HEK293 (cell line): ENCODE data around the gene ACADL.

ENCODE experiments used
- CTCF ChIA-PET: fragments of 350-600 bp; formaldehyde crosslinking; extraction: SDS; loops from one replicate; lab custom pipeline; 2021; ENCODE audit warnings: antibody characterized with exemption; lab: Yijun Ruan, JAX
- POLR2A ChIA-PET: fragments of 300-600 bp; formaldehyde crosslinking; extraction: SDS; loops from one replicate; lab custom pipeline; 2020; ENCODE audit warnings: antibody characterized with exemption, inconsistent platforms; lab: Yijun Ruan, JAX
- H3K27ac ChIP-seq: fragments of 200-500 bp; sonication (Bioruptor generic); 2 replicates; pipeline ENCODE4 v1.5.1; 2014; ENCODE audit warnings: low read depth, low read length, control low read depth, inconsistent platforms; ENCODE audit errors: extremely low read depth
- H3K36me3 ChIP-seq, 2 experiments: fragments of 200-500 bp in 1 of 2; sonication (Bioruptor generic) in 1 of 2; 1 replicate in 1 of 2; 2 replicates in 1 of 2; pipeline ENCODE4 v1.5.1; 2014 to 2017; ENCODE audit warnings: inconsistent platforms in 2 of 2, low read length in 2 of 2; ENCODE audit not compliant: control insufficient read depth in 2 of 2, insufficient read depth in 1 of 2
- H3K4me1 ChIP-seq: fragments of 200-500 bp; sonication (Bioruptor generic); 2 replicates; pipeline ENCODE4 v1.5.1; 2014; ENCODE audit warnings: mild to moderate bottlenecking, low read length, inconsistent platforms; ENCODE audit not compliant: control insufficient read depth, insufficient read depth
- H3K4me3 ChIP-seq: 2 replicates; pipeline ENCODE4 v1.5.1; 2011; ENCODE audit warnings: low read depth, mild to moderate bottlenecking, control low read depth, low read length, moderate library complexity
- H3K9me3 ChIP-seq: fragments of 200-500 bp; sonication (Bioruptor generic); 2 replicates; pipeline ENCODE4 v1.5.1; 2014; ENCODE audit warnings: low read depth, low read length, inconsistent platforms; ENCODE audit not compliant: control insufficient read depth, insufficient read depth
- SALL2 ChIP-seq: fragments of 450-650 bp; formaldehyde crosslinking; IDR thresholded peaks from 2 replicates; pipeline ENCODE4 v1.5.0; 2017; ENCODE audit warnings: missing biosample characterization, mild to moderate bottlenecking, missing genetic modification characterization, borderline replicate concordance
- TSHZ1 ChIP-seq: fragments of 450-650 bp; formaldehyde crosslinking; IDR thresholded peaks from 2 replicates; pipeline ENCODE4 v1.5.1; 2016; ENCODE audit warnings: missing biosample characterization, missing genetic modification characterization, borderline replicate concordance
- ZNF175 ChIP-seq: fragments of 450-650 bp; formaldehyde crosslinking; IDR thresholded peaks from 2 replicates; pipeline ENCODE4 v1.5.1; 2016; ENCODE audit warnings: missing biosample characterization, missing genetic modification characterization
- ZNF18 ChIP-seq: fragments of 450-650 bp; formaldehyde crosslinking; IDR thresholded peaks from 2 replicates; pipeline ENCODE4 v1.5.1; 2016; ENCODE audit warnings: missing biosample characterization, missing genetic modification characterization
- ZNF274 ChIP-seq, 2 experiments: fragments of 200-500 bp in 1 of 2; fragments of 450-650 bp in 1 of 2; sonication (Bioruptor generic) in 1 of 2; formaldehyde crosslinking in 1 of 2; IDR thresholded peaks; 2 replicates each; pipeline versions ENCODE4 v1.5.1 to v1.6.1; 2014 to 2016; ENCODE audit warnings: borderline replicate concordance in 1 of 2, inconsistent platforms in 1 of 2, low read length in 1 of 2, missing biosample characterization in 1 of 2, missing genetic modification characterization in 1 of 2
- ZNF280C ChIP-seq: fragments of 450-650 bp; formaldehyde crosslinking; IDR thresholded peaks from 2 replicates; pipeline ENCODE4 v1.5.1; 2016; ENCODE audit warnings: missing biosample characterization, missing genetic modification characterization
- ZNF398 ChIP-seq: fragments of 450-650 bp; formaldehyde crosslinking; IDR thresholded peaks from 2 replicates; pipeline ENCODE4 v1.5.1; 2017; ENCODE audit warnings: missing biosample characterization, missing genetic modification characterization
- ZNF645 ChIP-seq: fragments of 450-650 bp; formaldehyde crosslinking; IDR thresholded peaks from 2 replicates; pipeline ENCODE4; 2016; ENCODE audit warnings: missing biosample characterization, missing genetic modification characterization
- ZNF792 ChIP-seq: fragments of 450-650 bp; formaldehyde crosslinking; IDR thresholded peaks from 2 replicates; pipeline ENCODE4 v1.5.1; 2016; ENCODE audit warnings: missing biosample characterization, missing genetic modification characterization

Gene ACADL

GRCh38 chr2:210162466-210163124 is 62.7 kb downstream of the ACADL start (continued):
- TF ChIP-seq ZNF398 (tag by site-specific recombination), result no peak

- H3K27ac ChIP-seq, result no peak overlapping the region
- H3K4me1 ChIP-seq, result no peaks in the 10 kb centered on the region
- H3K4me3 ChIP-seq, result no peak overlapping the region
- CTCF ChIA-PET, result no interaction called here
- POLR2A ChIA-PET, result interaction anchor here (0.8 to 1.2 kb wide), 2 partner anchors 12 to 65 kb away, joined by 3 read pairs; partner anchors contain the start of gene KANSL1L
- no peak for TF ChIP-seq ZNF175 (tag by site-specific recombination)
- TF ChIP-seq ZNF645, result no peak
- no peak for TF ChIP-seq ZNF18 (tag by site-specific recombination)
- H3K36me3 ChIP-seq, result peaks cover 0 to 4% of the 10 kb centered on the region in 2 experiments; a peak in 2 of 3 replicates
- no peaks in the 10 kb centered on the region for H3K9me3 ChIP-seq
These were observed 66.2 kb downstream of the ACADL start for GRCh38 chr2:210159059-210159458.

- ChIA-PET CTCF (no interaction called here), POLR2A (interaction anchor here (0.8 kb wide), 1 partner anchor 66 kb away, joined by 3 read pairs; no protein-coding TSS in a partner anchor)
- H3K9me3 ChIP-seq, result no peaks in the 10 kb centered on the region
- no peak overlapping the region for H3K4me3 ChIP-seq
- H3K27ac ChIP-seq, result no peak overlapping the region
- TF ChIP-seq ZNF274 (IDR thresholded peaks at IDR 0.05; ENCODE audit: low read length), result no peak
- TF ChIP-seq ZNF274 (tag by site-specific recombination; IDR thresholded peaks at IDR 0.05; ENCODE audit: borderline replicate concordance), result no peak
- no peak for TF ChIP-seq SALL2
- TF ChIP-seq ZNF280C (tag by site-specific recombination), result no peak
- TF ChIP-seq TSHZ1 (tag by site-specific recombination), result no peak
- TF ChIP-seq ZNF792 (tag by site-specific recombination), result no peak
- no peaks in the 10 kb centered on the region for H3K4me1 ChIP-seq
- H3K36me3 ChIP-seq, result peaks cover 0 to 12% of the 10 kb centered on the region in 2 experiments; a peak in 2 of 3 replicates
These were observed 67.0 kb downstream of the ACADL start for GRCh38 chr2:210158236-210158635.
